CD8-positive, alpha-beta memory T cell (primary cell): ENCODE results near the gene ADAMTS4. TPM values are rescaled to one million over a fixed set of nuclear protein-coding genes. Genes with fewer than 3 reads are reported as not detected.

Source experiments
- CTCF ChIA-PET: fragments of 350-600 bp; sonication (Branson Sonifier 250); formaldehyde crosslinking; loops from one replicate; lab custom pipeline; 2021; ENCODE audit warnings: antibody characterized with exemption; lab: Charles Lee
- POLR2A ChIA-PET: fragments of 350-600 bp; sonication (Branson Sonifier 250); formaldehyde crosslinking; loops from one replicate; lab custom pipeline; 2021; ENCODE audit warnings: antibody characterized with exemption; lab: Charles Lee
- DNase-seq, 5 donors: peaks; one replicate each; pipeline versions ENCODE4 v3.0.0 to v3.0.0-alpha.2; 2020 to 2022; ENCODE audit warnings: mixed read lengths in 1 of 5
- H3K27ac ChIP-seq: one replicate; pipeline ENCODE4 v1.7.0; 2013; ENCODE audit warnings: low read depth, mild to moderate bottlenecking, low read length, moderate library complexity
- H3K27me3 ChIP-seq: 2 replicates; pipeline ENCODE4 v1.7.0; 2013; ENCODE audit warnings: low read length, mild to moderate bottlenecking; ENCODE audit not compliant: insufficient read depth, poor library complexity, severe bottlenecking
- H3K36me3 ChIP-seq: 2 replicates; pipeline ENCODE4 v1.7.0; 2013; ENCODE audit warnings: mild to moderate bottlenecking, low read length, moderate library complexity; ENCODE audit not compliant: insufficient read depth
- H3K4me1 ChIP-seq: 2 replicates; pipeline ENCODE4 v1.7.0; 2013; ENCODE audit warnings: mild to moderate bottlenecking, low read length, moderate library complexity; ENCODE audit not compliant: insufficient read depth
- H3K4me3 ChIP-seq: 2 replicates; pipeline ENCODE4 v1.7.0; 2013; ENCODE audit warnings: mild to moderate bottlenecking, low read length
- H3K9me3 ChIP-seq: 2 replicates; pipeline ENCODE4 v1.7.0; 2013; ENCODE audit warnings: mild to moderate bottlenecking, low read length
- H3K27ac Mint-ChIP-seq, 8 donors: one replicate each; pipeline ENCODE4 v1.8.0; 2020 to 2021; ENCODE audit warnings: mixed read lengths in 8 of 8, mild to moderate bottlenecking in 6 of 8, inconsistent platforms in 3 of 8, moderate library complexity in 3 of 8
- H3K27me3 Mint-ChIP-seq, 2 donors: one replicate each; pipeline ENCODE4 v1.8.0; 2020 to 2021; ENCODE audit warnings: mixed read lengths in 2 of 2, mild to moderate bottlenecking in 1 of 2, moderate library complexity in 1 of 2
- H3K36me3 Mint-ChIP-seq, 3 donors: one replicate each; pipeline ENCODE4 v1.8.0; 2020 to 2021; ENCODE audit warnings: mixed read lengths in 3 of 3, inconsistent platforms in 1 of 3, mild to moderate bottlenecking in 1 of 3
- H3K4me1 Mint-ChIP-seq, 3 donors: one replicate each; pipeline ENCODE4 v1.8.0; 2020 to 2021; ENCODE audit warnings: mixed read lengths in 3 of 3, inconsistent platforms in 1 of 3, mild to moderate bottlenecking in 1 of 3
- H3K4me3 Mint-ChIP-seq, 7 donors: one replicate each; pipeline ENCODE4 v1.8.0; 2020 to 2021; ENCODE audit warnings: mixed read lengths in 7 of 7, mild to moderate bottlenecking in 6 of 7, moderate library complexity in 4 of 7, inconsistent platforms in 2 of 7
- H3K9me3 Mint-ChIP-seq, 5 donors: one replicate each; pipeline ENCODE4 v1.8.0; 2020 to 2022; ENCODE audit warnings: mixed read lengths in 5 of 5, mild to moderate bottlenecking in 3 of 5, moderate library complexity in 2 of 5, inconsistent platforms in 1 of 5
- polyA plus RNA-seq: library from polyadenylated mRNA; unstranded; fragments of 300-500 nt; fragmentation: Illumina TruSeq; gene quantifications from one replicate; pipeline ENCODE4 v1.2.3, GENCODE V29; 2021
- total RNA-seq, 2 experiments: library from RNA; stranded (reverse); gene quantifications; one replicate each; pipeline ENCODE4 v1.2.3, GENCODE V29; 2021

The ADAMTS4 gene
- total and polyA plus RNA-seq, 3 experiments from 2014 or later: 0.17 to 0.58 (median 0.37) TPM

DNA sequence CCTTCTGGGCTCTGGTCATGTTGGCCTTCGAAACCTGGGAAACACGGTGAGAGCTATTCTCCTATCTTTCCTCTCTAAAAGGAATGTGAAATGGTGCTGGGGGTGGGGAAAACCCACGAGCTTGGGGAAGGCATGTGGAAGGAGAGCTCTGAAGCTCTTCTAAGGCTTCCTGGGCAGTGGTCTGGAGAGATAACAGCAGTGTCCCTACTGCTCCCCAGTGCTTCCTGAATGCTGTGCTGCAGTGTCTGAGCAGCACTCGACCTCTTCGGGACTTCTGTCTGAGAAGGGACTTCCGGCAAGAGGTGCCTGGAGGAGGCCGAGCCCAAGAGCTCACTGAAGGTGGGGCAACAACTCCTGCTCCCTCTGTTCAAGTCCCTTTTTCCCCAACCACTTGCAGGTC, 36.8 kb downstream of the ADAMTS4 start:
- peaks cover 47 to 85% (median 82%) of the 10 kb centered on the region in 3 donors for H3K4me1 Mint-ChIP-seq
- H3K4me3 Mint-ChIP-seq: peak overlapping the region; percentile 20 to 82 (median 50)
- H3K27me3 Mint-ChIP-seq: no peaks in the 10 kb centered on the region
- no peak for DNase-seq
- Histone ChIP-seq H3K27ac (peak overlapping the region; percentile 19), H3K36me3 (peaks cover 10% of the 10 kb centered on the region), H3K4me1 (peaks cover 42% of the 10 kb centered on the region), H3K9me3 (no peaks in the 10 kb centered on the region), H3K27me3 (no peaks in the 10 kb centered on the region), H3K4me3 (no peak overlapping the region)
- H3K36me3 Mint-ChIP-seq: peaks cover 0 to 84% (median 21%) of the 10 kb centered on the region in 3 donors
- ChIA-PET POLR2A (interaction anchor here (1.2 kb wide), 1 partner anchor 20 kb away, joined by 6 read pairs; no protein-coding TSS in a partner anchor), CTCF (interaction anchor here (0.6 to 2.5 kb wide), 6 partner anchors 19 to 220 kb away, joined by 3 to 7 read pairs (median 3); partner anchors contain the start of gene DEDD)
- peak overlapping the region in 7 of 8 donors; percentile 9 to 99 (median 62) for H3K27ac Mint-ChIP-seq
- no peaks in the 10 kb centered on the region for H3K9me3 Mint-ChIP-seq

DNA sequence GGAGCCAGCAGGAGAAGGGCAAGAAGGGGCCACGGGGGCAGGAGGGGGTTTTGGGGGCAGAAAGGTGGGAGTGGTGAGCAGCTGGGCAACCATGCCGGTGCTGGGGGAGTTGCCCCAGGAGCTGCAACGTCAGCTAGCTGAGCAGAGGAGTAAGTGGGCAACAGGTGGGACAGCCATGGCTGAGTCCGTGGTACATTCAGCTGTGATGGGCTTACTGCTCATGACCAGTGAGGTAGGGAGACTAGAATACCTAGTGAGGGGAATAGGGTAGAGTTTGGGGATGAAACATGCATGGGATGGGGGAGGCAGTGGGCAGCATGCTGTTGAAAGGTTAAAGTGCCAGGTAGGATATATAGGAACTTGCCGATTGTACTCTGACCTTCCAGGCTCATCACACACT, 37.2 kb downstream of the ADAMTS4 start:
- H3K9me3 ChIP-seq: no peaks in the 10 kb centered on the region
- H3K4me1 ChIP-seq: peaks cover 38% of the 10 kb centered on the region
- CTCF ChIA-PET: interaction anchor here (1.0 to 2.5 kb wide), 5 partner anchors 19 to 220 kb away, joined by 3 to 7 read pairs (median 3); no protein-coding TSS in a partner anchor
- POLR2A ChIA-PET: interaction anchor here (1.2 kb wide), 1 partner anchor 21 kb away, joined by 6 read pairs; no protein-coding TSS in a partner anchor
- peak overlapping the region in 6 of 8 donors; percentile 9 to 96 (median 69) for H3K27ac Mint-ChIP-seq
- no peaks in the 10 kb centered on the region for H3K27me3 ChIP-seq
- peaks cover 0 to 85% (median 21%) of the 10 kb centered on the region in 3 donors for H3K36me3 Mint-ChIP-seq
- peak overlapping the region; percentile 20 to 89 (median 43) for H3K4me3 Mint-ChIP-seq
- peaks cover 44 to 83% (median 78%) of the 10 kb centered on the region in 3 donors for H3K4me1 Mint-ChIP-seq
- peak overlapping the region; percentile 40 for H3K27ac ChIP-seq
- DNase-seq: no peak
- H3K36me3 ChIP-seq: peaks cover 10% of the 10 kb centered on the region
- H3K4me3 ChIP-seq: no peak overlapping the region
- H3K9me3 Mint-ChIP-seq: no peaks in the 10 kb centered on the region
- H3K27me3 Mint-ChIP-seq: no peaks in the 10 kb centered on the region

DNA sequence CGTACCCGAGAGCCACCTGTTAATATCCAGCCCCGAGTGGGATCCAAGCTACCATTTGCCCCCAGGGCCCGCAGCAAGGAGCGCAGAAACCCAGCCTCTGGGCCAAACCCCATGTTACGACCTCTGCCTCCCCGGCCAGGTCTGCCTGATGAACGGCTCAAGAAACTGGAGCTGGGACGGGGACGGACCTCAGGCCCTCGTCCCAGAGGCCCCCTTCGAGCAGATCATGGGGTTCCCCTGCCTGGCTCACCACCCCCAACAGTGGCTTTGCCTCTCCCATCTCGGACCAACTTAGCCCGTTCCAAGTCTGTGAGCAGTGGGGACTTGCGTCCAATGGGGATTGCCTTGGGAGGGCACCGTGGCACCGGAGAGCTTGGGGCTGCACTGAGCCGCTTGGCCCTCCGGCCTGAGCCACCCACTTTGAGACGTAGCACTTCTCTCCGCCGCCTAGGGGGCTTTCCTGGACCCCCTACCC, 38.1 kb downstream of the ADAMTS4 start:
- Mint-ChIP-seq H3K27me3 (no peaks in the 10 kb centered on the region), H3K4me1 (peaks cover 38 to 77% (median 70%) of the 10 kb centered on the region in 3 donors), H3K36me3 (peaks cover 0 to 79% (median 21%) of the 10 kb centered on the region in 3 donors), H3K9me3 (no peaks in the 10 kb centered on the region), H3K27ac (peak overlapping the region in 7 of 8 donors; percentile 66 to 97 (median 89)), H3K4me3 (peak overlapping the region; percentile 90 to 97 (median 95))
- Histone ChIP-seq H3K4me3 (no peak overlapping the region), H3K4me1 (peaks cover 38% of the 10 kb centered on the region), H3K36me3 (peaks cover 10% of the 10 kb centered on the region), H3K27me3 (no peaks in the 10 kb centered on the region), H3K27ac (peak overlapping the region; percentile 40), H3K9me3 (no peaks in the 10 kb centered on the region)
- CTCF ChIA-PET: interaction anchor here (1.4 to 2.5 kb wide), 3 partner anchors 20 to 221 kb away, joined by 3 to 7 read pairs (median 5); no protein-coding TSS in a partner anchor
- POLR2A ChIA-PET: interaction anchor here (1.2 kb wide), 1 partner anchor 22 kb away, joined by 6 read pairs; no protein-coding TSS in a partner anchor
- no peak for DNase-seq

DNA sequence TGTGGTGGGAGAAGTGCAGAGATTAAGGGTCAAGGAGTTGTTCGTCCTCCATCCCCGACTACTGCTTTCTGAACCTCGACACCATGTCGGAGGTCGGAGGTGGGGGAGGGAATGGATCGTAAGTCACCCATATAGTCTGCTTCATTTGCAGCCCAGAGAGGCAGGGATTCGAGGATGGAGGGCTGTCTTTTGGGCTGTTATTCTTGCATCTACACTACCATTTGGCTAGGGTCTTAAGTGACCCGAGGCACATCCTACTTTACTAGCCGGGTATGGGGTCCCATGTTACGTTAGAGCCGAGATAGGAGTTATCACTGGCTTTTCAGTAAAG, 39.0 kb downstream of the ADAMTS4 start:
- Histone ChIP-seq H3K4me3 (peak overlapping the region; percentile 79), H3K36me3 (peaks cover 10% of the 10 kb centered on the region), H3K27me3 (no peaks in the 10 kb centered on the region), H3K4me1 (peaks cover 34% of the 10 kb centered on the region), H3K9me3 (no peaks in the 10 kb centered on the region), H3K27ac (peak overlapping the region; percentile 75)
- Mint-ChIP-seq H3K27me3 (no peaks in the 10 kb centered on the region), H3K9me3 (no peaks in the 10 kb centered on the region), H3K4me3 (peak overlapping the region; percentile 90 to 97 (median 95)), H3K27ac (peak overlapping the region; percentile 55 to 99 (median 91)), H3K4me1 (peaks cover 40 to 77% (median 70%) of the 10 kb centered on the region in 3 donors), H3K36me3 (peaks cover 0 to 75% (median 21%) of the 10 kb centered on the region in 3 donors)
- no peak for DNase-seq
- ChIA-PET POLR2A (no interaction called here), CTCF (interaction anchor here (2.1 kb wide), 1 partner anchor 222 kb away, joined by 5 read pairs; no protein-coding TSS in a partner anchor)

DNA sequence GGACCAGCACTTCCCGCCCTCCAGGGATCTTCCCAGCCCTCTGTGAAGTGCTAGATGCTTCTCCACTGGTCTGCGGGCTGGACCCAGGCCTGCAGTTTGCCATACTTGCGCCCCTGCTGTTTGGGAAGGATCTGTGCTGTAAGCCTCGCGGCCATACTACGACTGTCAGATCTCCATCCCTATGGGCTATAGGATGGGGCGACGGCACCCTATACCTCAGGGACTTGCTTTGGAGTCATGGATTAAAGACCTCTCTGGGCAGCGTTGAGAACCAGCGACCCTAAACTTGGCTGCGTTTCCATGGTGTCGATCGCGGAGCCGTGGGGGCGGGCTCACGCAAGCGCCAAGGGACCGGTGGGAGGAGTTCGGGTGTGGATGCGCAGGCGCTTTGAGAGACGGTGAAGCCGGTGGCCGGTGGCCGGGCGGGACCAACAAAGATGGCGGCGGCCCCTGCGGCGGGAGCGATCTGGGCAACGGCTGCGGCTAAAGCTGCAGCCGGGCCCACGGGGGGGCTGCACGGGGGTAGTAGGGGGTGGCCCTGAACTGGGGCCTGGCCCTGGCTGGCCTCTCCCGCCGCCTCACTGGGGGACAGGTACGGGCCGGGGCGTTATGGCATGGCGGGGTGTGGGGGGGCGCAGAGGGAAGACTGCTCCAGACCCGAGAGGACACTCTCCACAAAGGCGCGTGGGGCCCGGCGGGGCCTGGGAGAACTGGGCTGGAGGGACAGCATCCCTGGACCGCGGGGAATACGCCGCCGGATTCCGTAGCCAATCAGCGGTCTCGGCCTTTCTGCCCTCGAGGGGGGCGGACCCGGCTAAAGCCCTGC, 39.6 kb downstream of the ADAMTS4 start, which contains the start of gene USP21:
Gene USP21, plus strand, starts transcription at position 414 of the 826 bp plus-strand sequence. CDS start 1,141 bp downstream, outside the sequence.
- Mint-ChIP-seq H3K4me1 (peaks cover 43 to 79% (median 74%) of the 10 kb centered on the region in 3 donors), H3K27ac (peak within 1 kb of the TSS; percentile 89 to 99 (median 96)), H3K27me3 (no peaks in the 10 kb centered on the region), H3K36me3 (peaks cover 0 to 69% (median 20%) of the 10 kb centered on the region in 3 donors), H3K9me3 (no peaks in the 10 kb centered on the region), H3K4me3 (peak within 1 kb of the TSS; percentile 90 to 97 (median 95))
- H3K36me3 ChIP-seq: peaks cover 6% of the 10 kb centered on the region
- peak within 1 kb of the TSS; percentile 79 for H3K4me3 ChIP-seq
- no peaks in the 10 kb centered on the region for H3K27me3 ChIP-seq
- peaks cover 37% of the 10 kb centered on the region for H3K4me1 ChIP-seq
- peak; percentile 87 to 94 (median 89) for DNase-seq
- H3K9me3 ChIP-seq: no peaks in the 10 kb centered on the region
- POLR2A ChIA-PET: no interaction called here
- H3K27ac ChIP-seq: peak within 1 kb of the TSS; percentile 75
- CTCF ChIA-PET: interaction anchor here (1.3 kb wide), 1 partner anchor 32 kb away, joined by 3 read pairs; no protein-coding TSS in a partner anchor

DNA sequence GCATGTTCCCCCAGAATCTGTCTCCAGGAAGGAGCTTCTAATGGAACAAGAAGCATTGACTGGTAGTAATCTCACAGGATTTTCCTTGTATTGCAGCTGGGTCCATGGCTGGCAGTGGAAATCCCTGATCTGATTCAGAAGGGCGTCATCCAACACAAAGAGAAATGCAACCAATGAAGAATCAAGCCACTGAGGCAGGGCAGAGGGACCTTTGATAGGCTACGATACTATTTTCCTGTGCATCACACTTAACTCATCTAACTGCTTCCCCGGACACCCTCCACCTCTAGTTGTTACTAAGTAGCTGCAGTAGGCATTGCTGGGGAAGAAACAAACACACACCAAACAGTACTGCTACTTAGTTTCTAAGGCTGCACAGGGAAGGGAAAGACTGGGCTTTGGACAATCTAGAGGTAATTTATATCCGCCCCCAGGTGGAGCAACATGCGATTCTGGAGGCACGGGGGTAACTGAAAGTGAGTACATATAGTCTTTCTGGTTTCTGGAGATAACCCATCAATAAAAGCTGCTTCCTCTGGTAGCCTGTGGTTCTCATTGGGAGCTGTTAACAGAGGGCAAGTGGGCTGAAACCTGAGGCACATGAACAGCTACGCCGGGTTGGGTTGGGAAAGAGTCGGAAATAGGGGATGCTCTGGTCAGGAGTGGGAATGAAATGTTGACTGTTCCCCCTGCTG, 40.4 kb downstream of the ADAMTS4 start:
- Histone ChIP-seq H3K27me3 (no peaks in the 10 kb centered on the region), H3K36me3 (no peaks in the 10 kb centered on the region), H3K4me1 (peaks cover 37% of the 10 kb centered on the region), H3K9me3 (no peaks in the 10 kb centered on the region), H3K4me3 (peak overlapping the region; percentile 79), H3K27ac (peak overlapping the region; percentile 75)
- H3K36me3 Mint-ChIP-seq: peaks cover 0 to 69% (median 15%) of the 10 kb centered on the region in 3 donors
- H3K27me3 Mint-ChIP-seq: no peaks in the 10 kb centered on the region
- POLR2A ChIA-PET: interaction anchor here (0.8 to 1.1 kb wide), 2 partner anchors 27 to 68 kb away, joined by 3 read pairs; partner anchors contain the start of gene TOMM40L
- CTCF ChIA-PET: interaction anchor here (1.3 to 6.4 kb wide), 4 partner anchors 7 to 67 kb away, joined by 3 to 44 read pairs (median 10); partner anchors contain the start of genes NIT1, PFDN2, PPOX and TOMM40L
- H3K4me3 Mint-ChIP-seq: peak overlapping the region; percentile 90 to 97 (median 95)
- peak overlapping the region; percentile 89 to 99 (median 96) for H3K27ac Mint-ChIP-seq
- no peaks in the 10 kb centered on the region for H3K9me3 Mint-ChIP-seq
- peaks cover 48 to 82% (median 74%) of the 10 kb centered on the region in 3 donors for H3K4me1 Mint-ChIP-seq
- no peak for DNase-seq

DNA sequence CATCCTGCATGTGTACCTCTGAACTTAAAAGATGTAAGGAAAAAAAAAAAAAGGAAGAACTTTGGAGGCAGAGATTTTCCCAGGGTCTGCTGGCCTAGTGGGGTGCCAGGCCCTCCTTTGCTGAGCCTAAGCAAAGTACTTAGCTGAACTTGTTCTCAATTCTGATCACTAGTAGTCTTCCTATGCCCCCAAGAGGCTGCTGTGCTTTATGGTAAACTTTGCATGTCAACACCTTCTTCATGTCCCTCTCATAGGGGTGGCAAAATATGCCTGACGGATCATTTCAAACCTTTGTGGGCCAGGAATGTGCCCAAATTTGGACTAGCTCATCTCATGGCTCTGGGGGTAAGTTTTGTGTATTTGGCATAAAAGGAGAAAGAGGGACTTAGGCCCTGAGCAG, 41.0 kb downstream of the ADAMTS4 start:
- H3K9me3 Mint-ChIP-seq: no peaks in the 10 kb centered on the region
- H3K27me3 Mint-ChIP-seq: no peaks in the 10 kb centered on the region
- Histone ChIP-seq H3K9me3 (no peaks in the 10 kb centered on the region), H3K27ac (no peak overlapping the region), H3K4me1 (peaks cover 41% of the 10 kb centered on the region), H3K4me3 (no peak overlapping the region), H3K27me3 (no peaks in the 10 kb centered on the region), H3K36me3 (no peaks in the 10 kb centered on the region)
- peak overlapping the region; percentile 33 to 96 (median 93) for H3K4me3 Mint-ChIP-seq
- H3K4me1 Mint-ChIP-seq: peaks cover 43 to 81% (median 70%) of the 10 kb centered on the region in 3 donors
- peak overlapping the region; percentile 54 to 97 (median 94) for H3K27ac Mint-ChIP-seq
- POLR2A ChIA-PET: interaction anchor here (0.8 to 1.1 kb wide), 2 partner anchors 28 to 68 kb away, joined by 3 read pairs; partner anchors contain the start of gene TOMM40L
- CTCF ChIA-PET: interaction anchor here (1.3 to 6.4 kb wide), 4 partner anchors 8 to 68 kb away, joined by 3 to 44 read pairs (median 10); partner anchors contain the start of genes NIT1, PFDN2, PPOX and TOMM40L
- DNase-seq: no peak
- peaks cover 0 to 63% (median 10%) of the 10 kb centered on the region in 3 donors for H3K36me3 Mint-ChIP-seq
